HG03060 (cell line): Measurements from ENCODE around the gene CUBN.
A peak's percentile ranks its signal among the peaks of the same experiment; 100 is the strongest.
"Not testable (repeated sequence)": the region's sequence is repeated elsewhere in the genome, so short reads cannot be mapped to it uniquely, and the experiment has no call there.

Experiments
- ATAC-seq: cut with Tn5 transposase; IDR thresholded peaks from one replicate; pipeline ENCODE4 v1.9.1; 2021; ENCODE audit warnings: low read depth, moderate number of reproducible peaks; ENCODE audit not compliant: unreplicated experiment

Gene CUBN

DNA sequence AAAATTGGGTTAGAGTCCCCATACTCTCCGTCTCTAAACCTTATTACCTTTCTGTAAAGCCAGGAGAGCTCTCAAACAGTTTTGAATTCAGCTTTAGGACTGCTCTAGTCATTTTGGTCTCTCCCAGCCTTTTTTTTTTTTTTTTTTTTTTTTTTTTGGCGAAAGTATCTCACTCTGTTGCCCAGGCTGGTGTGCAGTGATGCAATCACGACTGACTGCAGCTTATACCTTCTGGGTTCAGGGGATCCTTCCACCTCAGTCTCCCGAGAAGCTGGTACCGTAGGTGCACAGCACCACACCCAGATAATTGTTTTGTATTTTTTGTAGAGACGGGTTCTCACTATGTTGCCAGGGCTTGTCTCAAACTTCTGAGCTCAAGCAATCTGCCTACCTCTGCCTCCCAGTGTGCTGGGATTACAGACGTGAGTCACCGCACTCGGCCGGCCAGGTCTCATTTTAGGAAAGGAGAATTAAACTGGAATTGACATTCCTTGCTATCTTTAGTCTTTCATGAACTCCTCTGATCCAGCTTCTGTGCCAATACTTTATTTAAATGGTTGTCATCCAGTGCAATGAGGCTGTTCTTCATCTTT, 281.0 kb downstream of the CUBN start:
- ATAC-seq = no peak

DNA sequence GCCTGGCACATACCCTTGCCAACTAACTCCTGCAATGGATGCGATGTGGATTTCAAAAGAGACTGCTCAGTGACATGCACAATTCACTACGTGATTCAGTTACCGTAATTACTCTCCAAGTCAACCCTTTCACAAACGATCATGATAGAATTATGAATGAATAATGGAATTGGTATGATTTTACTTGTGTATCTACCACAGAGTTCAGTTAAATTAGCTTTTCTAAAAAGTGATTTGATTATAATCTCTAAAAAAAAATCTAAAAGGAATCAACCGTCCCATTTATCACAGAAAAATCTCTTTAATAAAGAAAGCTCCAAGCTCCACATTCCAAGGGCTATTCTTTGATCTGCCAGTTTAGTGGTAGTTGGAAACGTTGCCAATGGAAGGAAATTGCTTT, 282.0 kb downstream of the CUBN start:
- ATAC-seq = no peak

DNA sequence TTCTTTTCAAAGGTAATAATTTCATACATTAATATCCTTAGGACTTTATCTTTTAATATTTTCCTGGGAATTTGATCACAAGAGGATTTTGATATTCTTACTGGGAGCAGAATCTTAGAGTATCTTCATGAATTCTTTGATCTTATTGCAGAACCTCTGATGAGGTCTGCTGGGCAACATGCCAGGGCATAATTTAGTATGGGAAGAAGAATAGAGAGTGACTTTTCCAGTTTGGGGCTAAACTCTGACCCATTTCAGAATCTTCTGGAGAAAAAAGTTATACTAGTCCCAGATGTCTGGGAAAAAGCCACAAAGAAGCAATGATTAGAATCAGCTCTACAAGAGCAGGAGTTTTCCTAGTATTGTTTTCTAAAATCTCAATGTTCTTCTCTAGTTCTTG, 284.4 kb downstream of the CUBN start:
- no peak for ATAC-seq

DNA sequence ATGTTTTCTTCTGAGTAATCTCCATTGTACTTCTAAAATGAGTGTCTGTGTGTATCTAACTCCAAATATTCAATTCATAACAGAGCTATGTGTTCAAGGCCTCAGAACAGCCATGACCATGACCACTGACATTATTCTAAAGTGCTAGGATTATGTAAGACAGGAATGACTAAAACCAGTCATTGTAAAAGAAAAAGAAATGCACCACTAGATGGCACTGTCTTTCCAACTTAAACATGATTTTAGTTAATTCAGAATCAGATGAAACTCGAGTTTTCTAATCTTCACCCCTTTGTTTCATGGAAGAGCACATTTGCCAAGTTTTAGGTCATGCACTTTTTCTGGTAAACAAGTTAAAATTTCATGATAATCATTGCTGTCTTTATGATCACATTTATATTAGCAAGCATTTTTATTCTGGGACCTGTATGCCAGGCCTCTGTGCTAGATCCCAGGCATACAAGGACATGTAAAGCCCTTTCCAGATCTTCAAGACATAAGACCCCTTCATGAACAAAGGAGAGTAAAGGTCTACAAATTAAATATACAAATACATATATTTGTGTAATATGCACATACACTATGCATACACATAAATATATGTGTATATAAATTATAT, 286.2 kb downstream of the CUBN start:
- peak; percentile 71 for ATAC-seq

DNA sequence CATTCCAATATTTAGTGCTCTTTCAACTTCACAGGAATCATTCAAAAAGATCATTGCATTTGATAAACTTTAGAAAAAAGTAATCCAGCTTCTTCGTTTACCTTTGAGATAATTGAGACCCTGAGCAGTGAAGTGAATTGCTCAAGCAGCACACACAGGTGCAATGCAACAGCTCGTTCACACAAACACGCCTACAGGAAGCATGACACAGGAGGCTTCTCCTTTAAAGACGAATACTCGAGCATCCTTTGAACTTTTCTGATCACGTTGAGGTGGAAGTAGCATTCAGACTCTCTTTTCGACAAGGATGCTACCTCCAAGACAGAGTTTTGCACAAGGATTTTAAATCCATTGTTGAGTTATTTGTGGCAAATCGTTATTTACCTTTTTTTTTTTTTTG, 294.4 kb downstream of the CUBN start:
- ATAC-seq = no peak

DNA sequence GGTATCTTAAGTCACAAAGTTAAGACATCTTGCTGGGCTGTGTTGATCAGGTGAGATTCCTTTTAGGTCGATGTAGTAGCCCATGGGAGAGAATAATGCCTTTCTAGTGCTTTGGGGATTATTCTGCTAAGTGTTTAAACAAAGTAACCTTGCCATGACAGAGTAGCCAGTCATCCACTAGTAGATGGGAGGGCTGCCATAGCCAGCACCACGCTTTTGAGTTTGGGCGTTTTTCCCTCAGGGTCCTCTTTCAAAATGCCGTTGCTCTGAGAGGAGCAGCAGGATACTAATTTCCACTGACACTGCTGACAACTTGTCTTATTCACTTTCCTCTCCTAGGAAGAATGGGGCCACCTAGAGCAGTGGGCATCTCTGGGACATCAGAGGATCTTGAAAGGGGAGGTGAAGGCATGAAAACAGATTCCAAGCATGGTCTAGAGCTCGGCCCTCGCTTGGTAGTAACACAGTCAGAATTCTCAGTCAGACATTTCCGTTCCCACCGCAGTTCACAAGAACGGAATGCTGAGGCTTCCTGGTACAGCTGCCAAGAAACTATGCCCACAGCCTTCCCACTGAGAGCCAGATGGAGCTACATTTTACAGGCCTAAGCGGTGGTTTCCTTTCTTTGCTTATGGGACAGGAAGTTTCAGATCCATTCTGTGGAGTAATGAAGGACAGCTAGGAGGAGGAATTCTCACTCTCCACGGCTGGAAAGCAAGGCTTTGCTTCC, 297.1 kb downstream of the CUBN start:
- no peak for ATAC-seq

DNA sequence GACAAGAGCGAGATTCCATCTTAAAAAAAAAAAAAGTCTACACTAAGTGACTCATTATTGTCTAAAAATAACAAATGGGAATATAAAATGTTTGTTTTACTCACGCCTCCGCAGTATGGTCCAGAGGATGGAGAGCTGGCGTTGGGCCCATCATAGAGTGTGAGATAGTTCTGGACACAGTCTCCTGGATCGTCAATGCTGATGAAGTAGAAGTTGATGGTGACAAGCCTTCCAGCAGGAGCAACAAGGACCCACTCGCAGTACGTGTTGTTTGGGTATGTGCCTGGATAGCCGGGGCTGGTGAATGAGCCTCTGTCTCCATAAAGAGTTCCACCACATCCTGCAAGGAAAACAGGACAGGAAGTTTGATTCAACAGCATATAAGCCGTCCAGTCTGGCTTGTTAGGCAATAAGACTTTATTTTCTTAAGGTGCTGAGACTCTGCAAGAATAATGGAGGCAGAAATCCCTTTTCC, 300.9 kb downstream of the CUBN start:
- no peak for ATAC-seq

DNA sequence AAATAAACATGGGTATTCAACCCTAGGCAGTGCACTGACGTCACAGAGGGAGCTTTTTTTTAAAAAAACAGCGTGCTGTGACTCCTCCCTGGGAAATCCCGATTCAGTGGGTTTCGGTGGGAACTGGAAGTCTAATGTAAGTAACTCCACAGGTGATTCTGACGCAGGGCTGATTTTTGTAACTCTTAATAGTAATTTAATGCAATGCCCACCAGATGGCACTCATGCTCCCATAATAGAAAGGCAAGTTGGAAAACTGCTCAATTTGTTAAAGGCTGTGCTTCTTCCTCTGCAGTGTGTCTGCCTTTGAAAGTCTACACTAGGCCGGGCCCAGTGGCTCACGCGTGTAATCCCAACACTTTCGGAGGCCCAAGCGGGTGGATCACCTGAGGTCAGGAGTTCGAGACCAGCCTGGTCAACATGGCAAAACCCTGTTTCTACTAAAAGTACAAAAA, 301.5 kb downstream of the CUBN start:
- peak; percentile 62 for ATAC-seq

DNA sequence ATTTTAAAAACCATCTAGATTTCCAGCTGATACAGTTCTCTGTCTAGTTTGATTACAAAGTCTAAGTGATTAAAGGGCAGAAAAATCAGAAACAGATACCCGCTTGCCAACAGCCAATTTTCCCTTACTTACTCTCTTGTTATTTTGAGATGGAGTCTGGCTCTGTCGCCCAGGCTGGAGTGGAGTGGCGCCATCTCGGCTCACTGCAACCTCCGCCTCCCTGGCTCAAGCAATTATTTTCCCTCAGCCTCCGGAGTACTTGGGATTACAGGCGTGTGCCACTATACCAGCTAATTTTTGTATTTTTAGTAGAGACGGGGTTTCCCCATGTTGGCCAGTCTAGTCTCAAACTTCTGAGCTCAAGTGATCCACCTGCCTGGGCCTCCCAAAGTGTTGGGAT, 302.1 kb downstream of the CUBN start:
- ATAC-seq = not testable (repeated sequence)

DNA sequence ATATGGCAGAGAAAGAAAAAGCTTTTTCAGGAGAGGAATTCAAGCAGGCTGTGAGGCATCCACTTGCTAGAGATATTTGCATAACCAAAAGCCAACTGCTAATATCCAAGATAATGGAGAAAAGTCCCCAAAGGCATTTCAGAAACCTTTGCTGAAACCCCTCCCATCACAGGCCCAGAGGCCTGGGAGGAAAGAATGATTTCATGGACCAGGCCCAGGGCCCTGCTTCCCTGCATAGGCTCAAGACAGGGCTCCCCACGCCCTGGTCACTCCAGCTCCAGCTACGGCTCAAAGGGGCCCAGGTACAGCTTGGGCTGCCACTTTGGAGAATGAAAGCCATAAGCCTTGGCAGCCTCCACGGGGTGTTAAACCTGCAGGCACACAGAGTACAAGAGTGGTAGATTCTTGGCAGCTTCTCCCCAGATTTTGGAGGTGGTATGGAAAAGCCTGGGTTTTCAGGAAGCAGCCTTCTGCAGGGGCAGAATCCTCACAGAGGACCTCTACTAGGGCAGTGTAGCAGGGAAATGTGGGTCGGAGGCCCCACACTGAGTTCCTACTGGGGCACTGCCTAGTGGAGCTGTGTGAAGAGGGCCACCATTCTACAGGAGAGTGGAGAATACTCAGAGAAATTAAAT, 306.8 kb downstream of the CUBN start:
- ATAC-seq = no peak

DNA sequence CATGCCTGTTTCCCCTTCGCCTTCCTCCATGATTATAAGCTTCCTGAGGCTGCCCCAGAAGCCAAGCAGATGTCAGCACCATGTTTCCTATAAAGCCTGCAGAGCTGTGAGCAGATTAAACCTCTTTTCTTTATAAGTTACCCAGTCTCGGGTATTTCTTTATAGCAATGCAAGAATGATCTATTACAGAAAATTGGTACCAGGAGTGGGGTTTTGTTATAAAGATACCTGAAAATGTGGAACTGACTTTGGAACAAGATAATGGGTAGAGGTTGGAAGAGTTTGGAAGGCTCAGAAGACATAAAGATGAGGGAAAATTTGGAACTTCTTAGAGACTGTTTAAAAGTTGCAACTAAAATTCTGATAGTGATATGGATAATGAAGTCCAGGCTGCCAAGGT, 307.6 kb downstream of the CUBN start:
- ATAC-seq = no peak

DNA sequence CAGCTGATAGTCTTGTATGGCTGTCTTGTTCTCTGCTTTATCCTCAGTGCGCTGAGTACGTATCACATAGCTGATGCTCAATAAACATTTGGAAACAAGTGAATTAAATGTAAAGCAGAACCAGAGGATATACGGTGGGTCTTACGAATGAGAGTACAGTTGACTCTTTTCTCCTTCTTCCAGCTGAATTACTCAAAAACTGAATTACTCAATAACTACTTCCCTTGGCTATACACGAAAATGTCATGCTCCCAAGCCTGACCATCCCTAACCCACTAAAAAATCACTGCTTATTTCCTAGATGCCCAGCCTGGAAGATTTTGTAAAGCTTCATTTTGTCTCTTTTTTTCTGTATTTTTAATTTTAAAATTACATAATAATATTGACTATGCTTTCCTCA, 309.2 kb downstream of the CUBN start:
- ATAC-seq = no peak

DNA sequence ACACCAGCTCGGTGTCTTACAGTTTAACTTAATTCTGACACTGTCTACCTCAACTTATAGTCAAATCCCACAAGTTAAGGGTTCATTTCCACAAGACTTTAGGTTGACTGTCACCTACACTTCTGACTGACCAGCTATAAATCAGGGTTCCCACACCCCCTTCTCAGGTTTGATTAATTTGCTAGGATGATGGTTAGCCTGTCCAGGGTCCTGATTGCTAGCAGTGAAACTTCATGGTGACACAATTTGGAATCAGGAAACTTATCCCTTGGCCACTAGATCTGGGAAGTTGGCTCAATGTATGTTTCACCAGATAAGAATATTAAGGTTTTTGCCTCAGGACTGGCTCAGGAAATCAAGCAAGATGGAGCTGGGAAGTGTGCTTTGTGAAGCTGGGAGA, 309.6 kb downstream of the CUBN start:
- ATAC-seq = no peak

DNA sequence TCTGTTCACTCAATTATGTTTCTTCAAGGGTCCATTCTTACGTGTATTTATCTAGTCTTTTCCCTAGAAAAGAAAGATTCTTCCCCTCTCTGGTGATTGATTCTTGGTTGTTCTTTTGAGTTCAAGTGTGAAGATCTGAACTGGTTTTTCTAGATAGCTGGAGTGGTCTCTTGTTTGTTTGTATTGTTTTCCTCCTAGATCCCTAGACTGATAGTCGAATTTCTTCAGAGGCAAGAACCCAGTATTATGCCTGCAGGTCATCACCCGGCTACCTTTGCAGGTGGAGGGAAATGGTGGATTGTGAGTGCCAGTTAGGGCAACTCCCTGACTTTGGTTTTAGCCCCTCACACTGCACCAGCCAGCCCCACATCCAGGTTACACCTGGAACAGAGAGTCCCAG, 310.2 kb downstream of the CUBN start:
- no peak for ATAC-seq

DNA sequence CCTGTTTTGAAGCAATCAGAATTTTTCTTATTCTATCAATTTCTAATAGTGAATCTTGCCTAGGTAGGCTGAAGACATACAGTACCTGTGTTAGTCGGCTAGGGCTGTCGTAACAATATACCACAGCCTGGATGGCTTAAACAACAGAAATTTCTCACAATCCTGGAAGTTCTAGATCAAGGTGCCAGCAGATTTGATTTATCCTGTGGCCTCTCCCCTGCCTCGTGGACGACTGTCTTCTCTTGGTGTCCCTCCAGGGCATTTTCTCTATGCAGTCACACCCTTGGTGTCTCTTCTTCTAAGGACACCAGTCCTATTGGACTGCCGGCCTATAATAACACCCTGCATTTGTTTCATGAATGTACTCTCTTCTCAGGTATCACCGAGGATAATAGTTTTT, 310.6 kb downstream of the CUBN start:
- ATAC-seq = no peak

DNA sequence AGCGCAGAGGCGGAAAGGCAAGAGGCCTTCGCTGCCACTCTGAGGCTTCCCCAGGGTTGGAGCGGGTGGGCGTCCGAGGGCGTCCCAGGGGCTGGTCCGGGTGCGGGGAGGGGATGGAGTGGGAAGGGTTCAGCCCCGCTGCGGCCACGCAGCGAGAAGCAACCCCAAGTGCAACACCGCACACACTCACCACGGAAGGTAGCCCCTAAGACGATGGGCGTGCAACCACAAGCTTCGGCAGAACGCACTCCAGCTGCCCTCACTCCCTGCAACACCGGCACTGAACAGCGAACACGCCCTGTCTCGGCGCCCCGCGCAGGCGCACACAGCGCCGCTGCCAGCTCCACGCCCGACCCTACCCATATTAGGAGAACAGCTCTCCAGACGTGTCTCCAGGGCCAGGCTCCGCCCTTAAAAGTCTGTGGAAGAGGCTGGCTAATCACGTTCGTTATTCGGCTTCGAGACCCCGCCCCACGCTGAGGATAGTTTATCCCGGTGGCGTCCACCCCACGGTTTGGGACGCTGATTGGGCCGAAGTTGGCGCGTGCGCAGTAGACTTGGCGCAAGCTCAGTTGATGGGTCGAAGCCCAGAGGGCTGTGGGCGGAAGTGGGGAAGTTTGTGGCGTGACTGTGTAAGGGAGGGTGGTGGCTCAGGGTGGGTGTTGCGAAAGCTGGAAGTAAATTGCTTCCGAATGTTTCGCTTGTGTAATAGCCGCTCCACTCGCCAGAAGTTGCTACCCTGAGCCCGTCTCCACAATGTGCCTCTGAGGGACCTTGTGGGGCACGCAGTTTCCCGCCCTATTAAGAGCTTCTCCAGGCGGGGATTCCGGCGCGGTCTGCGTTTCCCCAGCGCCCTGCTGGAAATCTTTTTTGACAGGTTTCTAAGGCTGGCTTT, 312.2 kb downstream of the CUBN start, which contains the start of gene RSU1:
RSU1 (minus strand) TSS at position 300 of the 895 bp plus-strand sequence. CDS start 343 bp downstream, outside the sequence.
- peak; percentile 99 for ATAC-seq

DNA sequence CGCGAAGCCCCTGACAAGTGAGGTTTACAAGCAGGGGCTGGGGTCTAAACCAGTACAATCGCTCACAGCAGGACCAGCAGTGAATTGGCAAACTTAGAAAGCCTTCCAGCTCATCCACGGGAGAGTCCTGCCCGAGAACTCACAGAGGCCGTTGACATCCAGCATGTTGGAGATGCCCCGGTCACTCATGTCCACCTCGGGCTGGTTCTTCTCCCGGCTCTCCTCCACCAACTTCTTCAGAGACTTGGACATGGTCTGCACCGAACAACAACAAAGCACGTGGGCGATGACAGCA, 312.8 kb downstream of the CUBN start:
- ATAC-seq = no peak

DNA sequence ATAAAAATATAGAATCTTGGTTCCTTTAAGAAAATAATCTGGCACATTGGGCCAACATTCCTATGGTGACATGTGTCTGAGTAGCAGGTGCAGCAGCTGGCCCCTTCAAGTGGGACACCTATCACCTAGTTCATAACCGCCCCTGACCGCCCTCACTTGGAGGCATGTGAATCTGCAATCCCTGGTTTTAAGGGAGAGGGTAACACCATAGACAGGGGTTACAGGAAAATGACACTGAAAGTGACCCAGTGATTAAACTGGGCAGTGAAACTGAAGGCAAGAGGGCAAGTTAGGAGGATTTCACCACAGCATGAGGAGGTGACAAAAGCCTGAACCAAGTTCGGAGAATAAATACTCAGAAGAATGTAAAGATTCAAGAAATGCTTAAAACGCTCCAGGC, 313.4 kb downstream of the CUBN start:
- no peak for ATAC-seq

DNA sequence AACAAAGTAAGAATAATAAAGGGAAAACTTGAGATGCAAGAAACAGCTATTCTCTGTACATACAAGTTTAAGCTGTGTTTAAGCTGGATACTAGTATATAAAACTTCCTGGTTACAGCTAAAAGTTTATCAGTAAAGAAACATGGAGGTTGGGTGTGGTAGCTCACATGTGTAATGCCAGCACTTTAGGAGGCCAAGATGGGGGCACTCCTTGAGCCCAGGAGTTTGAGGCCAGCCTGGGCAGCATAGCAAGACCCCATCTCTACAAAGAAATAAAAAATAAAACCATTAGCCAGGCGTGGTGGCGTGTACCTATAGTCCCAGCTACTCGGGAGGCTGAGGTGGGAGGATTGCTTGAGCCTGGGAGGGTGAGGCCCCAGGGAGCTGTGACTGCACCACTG, 315.6 kb downstream of the CUBN start:
- ATAC-seq = no peak

DNA sequence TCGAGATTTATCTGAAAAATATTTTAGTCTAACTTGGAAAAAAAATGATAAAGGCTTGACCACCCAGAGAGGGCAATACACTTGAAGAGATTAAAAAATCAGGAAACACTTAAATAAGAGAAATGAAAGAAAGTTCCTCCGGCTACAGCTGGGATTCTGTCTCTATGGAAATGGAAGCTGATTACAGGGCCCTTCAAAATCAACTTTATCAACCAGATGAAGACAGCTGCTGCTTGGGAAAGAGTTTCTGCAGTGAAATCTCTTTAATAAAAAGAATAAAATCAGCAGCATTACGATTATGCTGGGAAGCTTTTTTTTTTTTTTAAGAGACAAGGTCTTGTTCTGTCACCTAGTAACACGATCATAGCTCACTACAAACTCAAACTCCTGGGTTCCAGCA, 316.9 kb downstream of the CUBN start:
- no peak for ATAC-seq
